Measurements from ENCODE around the gene TIMP4.

GRCh38 chr3:12201813-12202212, 43.1 kb upstream of the TIMP4 start:
- TF ChIP-seq REST (IDR thresholded peaks at IDR 0.05; ENCODE audit: low read depth, low read length) = no peak
- TF ChIP-seq IRF3 (IDR thresholded peaks at IDR 0.05; ENCODE audit: low read depth, low read length) = no peak
- TF ChIP-seq USF1 (IDR thresholded peaks at IDR 0.05; ENCODE audit: borderline replicate concordance, low read depth) = no peak
- no peak for TF ChIP-seq POLR2AphosphoS5 (IDR thresholded peaks at IDR 0.05; ENCODE audit: low read depth, low read length)
- TF ChIP-seq USF2 (IDR thresholded peaks at IDR 0.05; ENCODE audit: borderline replicate concordance, low read depth, low read length) = no peak
- TF ChIP-seq CTCF (IDR thresholded peaks at IDR 0.05) = no peak
- no peak for TF ChIP-seq ZBTB33 (IDR thresholded peaks at IDR 0.05; ENCODE audit: borderline replicate concordance, low read depth)
- TF ChIP-seq MAX (IDR thresholded peaks at IDR 0.05; ENCODE audit: low read depth) = no peak
- no peak for TF ChIP-seq EP300 (IDR thresholded peaks at IDR 0.05; ENCODE audit: borderline replicate concordance in 1 of 2, low read depth in 1 of 2, low read length in 1 of 2)
- no peak for TF ChIP-seq TCF12 (IDR thresholded peaks at IDR 0.05)
- TF ChIP-seq SMC3 (IDR thresholded peaks at IDR 0.05; ENCODE audit: low read depth, low read length) = no peak
- TF ChIP-seq FOXM1 (IDR thresholded peaks at IDR 0.05; ENCODE audit: low read depth) = no peak
- TF ChIP-seq GATA2 (CRISPR knock-in tag; IDR thresholded peaks at IDR 0.05) = no peak
- no peak for TF ChIP-seq SIN3A (IDR thresholded peaks at IDR 0.05; ENCODE audit: borderline replicate concordance, low read depth, low read length)

Data from SK-N-SH (cell line).